Measurements from ENCODE around the gene UCP3.

GRCh38 chr11:73978576-73979086, 30.3 kb downstream of the UCP3 start:
- TF ChIP-seq, protein P1, sequence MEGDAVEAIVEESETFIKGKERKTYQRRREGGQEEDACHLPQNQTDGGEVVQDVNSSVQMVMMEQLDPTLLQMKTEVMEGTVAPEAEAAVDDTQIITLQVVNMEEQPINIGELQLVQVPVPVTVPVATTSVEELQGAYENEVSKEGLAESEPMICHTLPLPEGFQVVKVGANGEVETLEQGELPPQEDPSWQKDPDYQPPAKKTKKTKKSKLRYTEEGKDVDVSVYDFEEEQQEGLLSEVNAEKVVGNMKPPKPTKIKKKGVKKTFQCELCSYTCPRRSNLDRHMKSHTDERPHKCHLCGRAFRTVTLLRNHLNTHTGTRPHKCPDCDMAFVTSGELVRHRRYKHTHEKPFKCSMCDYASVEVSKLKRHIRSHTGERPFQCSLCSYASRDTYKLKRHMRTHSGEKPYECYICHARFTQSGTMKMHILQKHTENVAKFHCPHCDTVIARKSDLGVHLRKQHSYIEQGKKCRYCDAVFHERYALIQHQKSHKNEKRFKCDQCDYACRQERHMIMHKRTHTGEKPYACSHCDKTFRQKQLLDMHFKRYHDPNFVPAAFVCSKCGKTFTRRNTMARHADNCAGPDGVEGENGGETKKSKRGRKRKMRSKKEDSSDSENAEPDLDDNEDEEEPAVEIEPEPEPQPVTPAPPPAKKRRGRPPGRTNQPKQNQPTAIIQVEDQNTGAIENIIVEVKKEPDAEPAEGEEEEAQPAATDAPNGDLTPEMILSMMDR (IDR thresholded peaks at IDR 0.05), result no peak
- no peak for TF ChIP-seq POLR2A (IDR thresholded peaks at IDR 0.05)
